Chondrocyte (in vitro differentiated cells): ENCODE data around the gene TULP4. TPM values are rescaled to one million over a fixed set of nuclear protein-coding genes. Genes with fewer than 3 reads are reported as not detected.

Experiments
- DNase-seq: peaks from one replicate; pipeline ENCODE4 v3.0.0; 2021; ENCODE audit warnings: mixed read lengths, low spot score
- H3K27ac Mint-ChIP-seq: one replicate; pipeline ENCODE4 v1.8.0; 2021; ENCODE audit warnings: mild to moderate bottlenecking, moderate library complexity, mixed read lengths; ENCODE audit not compliant: unreplicated experiment
- H3K27me3 Mint-ChIP-seq: 2 replicates; pipeline ENCODE4 v1.8.0; 2021; ENCODE audit warnings: low read depth, mixed read lengths
- H3K36me3 Mint-ChIP-seq: 2 replicates; pipeline ENCODE4 v1.8.0; 2021; ENCODE audit warnings: low read depth, mixed read lengths
- H3K4me1 Mint-ChIP-seq: 2 replicates; pipeline ENCODE4 v1.8.0; 2021; ENCODE audit warnings: low read depth, mild to moderate bottlenecking, mixed read lengths
- H3K4me3 Mint-ChIP-seq: one replicate; pipeline ENCODE4 v1.8.0; 2021; ENCODE audit warnings: mild to moderate bottlenecking, moderate library complexity, mixed read lengths; ENCODE audit not compliant: unreplicated experiment
- H3K9me3 Mint-ChIP-seq: 2 replicates; pipeline ENCODE4 v1.8.0; 2021; ENCODE audit warnings: low read depth, mixed read lengths
- total RNA-seq: library from RNA; stranded (reverse); gene quantifications from 3 replicates; pipeline ENCODE4 v1.2.1, GENCODE V29; 2021
- TF ChIP-seq, protein P1 (sequence below): fragments of 200-600 bp; sonication (generic); IDR thresholded peaks from 2 replicates; pipeline ENCODE4 v1.5.0; 2021; ENCODE audit warnings: antibody characterized with exemption, mild to moderate bottlenecking, moderate library complexity

Gene TULP4
- total RNA-seq, 1 donor from 2014 or later, result 97.7 TPM

DNA sequence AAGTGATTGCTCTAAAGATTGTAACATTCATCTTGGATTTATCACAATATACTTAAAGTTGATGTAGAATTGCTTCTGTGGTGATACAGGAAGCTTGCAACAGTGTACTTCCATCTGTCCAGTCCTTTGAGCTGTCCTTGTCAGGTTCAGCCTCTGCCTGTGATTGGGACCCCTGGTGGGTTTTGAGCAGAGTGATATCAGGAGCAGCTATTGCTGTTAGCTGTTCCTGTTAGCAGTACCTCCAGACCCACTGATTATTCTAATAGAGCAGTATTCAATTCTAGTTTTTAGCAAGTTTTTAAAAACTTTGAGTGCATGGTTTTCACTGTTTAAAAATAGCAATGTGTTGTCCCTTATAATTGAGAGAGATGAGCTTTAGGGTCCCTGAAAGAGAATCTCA, 48.8 kb downstream of the TULP4 start:
- peaks cover 36% of the 10 kb centered on the region for H3K4me1 Mint-ChIP-seq
- no peaks in the 10 kb centered on the region for H3K27me3 Mint-ChIP-seq
- no peak overlapping the region for H3K4me3 Mint-ChIP-seq
- TF ChIP-seq, protein P1, sequence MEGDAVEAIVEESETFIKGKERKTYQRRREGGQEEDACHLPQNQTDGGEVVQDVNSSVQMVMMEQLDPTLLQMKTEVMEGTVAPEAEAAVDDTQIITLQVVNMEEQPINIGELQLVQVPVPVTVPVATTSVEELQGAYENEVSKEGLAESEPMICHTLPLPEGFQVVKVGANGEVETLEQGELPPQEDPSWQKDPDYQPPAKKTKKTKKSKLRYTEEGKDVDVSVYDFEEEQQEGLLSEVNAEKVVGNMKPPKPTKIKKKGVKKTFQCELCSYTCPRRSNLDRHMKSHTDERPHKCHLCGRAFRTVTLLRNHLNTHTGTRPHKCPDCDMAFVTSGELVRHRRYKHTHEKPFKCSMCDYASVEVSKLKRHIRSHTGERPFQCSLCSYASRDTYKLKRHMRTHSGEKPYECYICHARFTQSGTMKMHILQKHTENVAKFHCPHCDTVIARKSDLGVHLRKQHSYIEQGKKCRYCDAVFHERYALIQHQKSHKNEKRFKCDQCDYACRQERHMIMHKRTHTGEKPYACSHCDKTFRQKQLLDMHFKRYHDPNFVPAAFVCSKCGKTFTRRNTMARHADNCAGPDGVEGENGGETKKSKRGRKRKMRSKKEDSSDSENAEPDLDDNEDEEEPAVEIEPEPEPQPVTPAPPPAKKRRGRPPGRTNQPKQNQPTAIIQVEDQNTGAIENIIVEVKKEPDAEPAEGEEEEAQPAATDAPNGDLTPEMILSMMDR, result no peak
- DNase-seq, result no peak
- no peak overlapping the region for H3K27ac Mint-ChIP-seq
- no peaks in the 10 kb centered on the region for H3K36me3 Mint-ChIP-seq
- H3K9me3 Mint-ChIP-seq, result peaks cover 4% of the 10 kb centered on the region

- Mint-ChIP-seq H3K27me3 (no peaks in the 10 kb centered on the region), H3K9me3 (peaks cover 4% of the 10 kb centered on the region), H3K4me3 (no peak overlapping the region), H3K4me1 (peaks cover 26% of the 10 kb centered on the region), H3K27ac (no peak overlapping the region), H3K36me3 (no peaks in the 10 kb centered on the region)
- TF ChIP-seq, protein P1, result no peak
- DNase-seq, result no peak
Observed at GRCh38 chr6:158361961-158362669, 49.9 kb downstream of the TULP4 start.

GRCh38 chr6:158366363-158366762, 54.1 kb downstream of the TULP4 start:
- H3K4me3 Mint-ChIP-seq, result no peak overlapping the region
- H3K27me3 Mint-ChIP-seq, result no peaks in the 10 kb centered on the region
- TF ChIP-seq, protein P1, result no peak
- DNase-seq, result no peak
- peaks cover 4% of the 10 kb centered on the region for H3K9me3 Mint-ChIP-seq
- H3K36me3 Mint-ChIP-seq, result no peaks in the 10 kb centered on the region
- H3K27ac Mint-ChIP-seq, result no peak overlapping the region
- H3K4me1 Mint-ChIP-seq, result peaks cover 7% of the 10 kb centered on the region

DNA sequence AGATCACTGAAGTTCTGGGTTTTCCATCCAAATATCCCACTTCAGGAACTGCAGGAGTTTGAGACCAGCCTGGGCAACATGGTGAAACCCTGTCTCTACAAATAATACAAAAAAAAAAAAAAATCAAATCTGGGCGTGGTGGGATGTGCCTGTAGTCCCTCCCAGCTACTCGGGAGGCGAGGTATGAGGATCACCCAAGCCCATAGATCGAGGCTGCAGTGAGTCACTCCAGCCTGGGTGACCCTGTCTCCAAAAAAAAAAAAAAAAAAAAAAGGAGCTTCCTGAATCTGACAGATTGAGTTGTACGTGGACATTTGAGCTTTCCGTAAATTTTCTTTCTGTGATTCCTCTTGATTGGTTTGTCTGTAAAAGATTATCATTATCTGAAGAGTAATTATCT, 55.6 kb downstream of the TULP4 start:
- TF ChIP-seq, protein P1, result no peak
- Mint-ChIP-seq H3K4me3 (no peak overlapping the region), H3K27ac (no peak overlapping the region)

DNA sequence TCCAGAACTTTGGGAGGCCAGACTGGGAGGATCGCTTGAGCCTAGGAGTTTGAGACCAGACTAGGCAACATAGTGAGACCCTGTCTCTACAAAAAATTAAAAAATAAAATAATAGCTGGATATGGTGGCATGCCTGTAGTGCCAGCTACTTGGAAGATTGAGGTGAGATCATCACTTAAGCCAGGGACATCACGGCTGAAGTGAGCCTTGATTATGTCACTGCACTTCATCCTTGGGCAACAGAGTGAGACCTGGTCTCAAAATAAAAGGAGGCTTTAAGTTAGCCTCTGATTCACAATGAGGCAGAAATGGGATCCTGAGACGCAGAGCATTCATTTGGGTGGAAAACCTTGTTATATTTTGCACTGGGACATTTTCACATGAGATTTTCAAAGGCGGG, 57.0 kb downstream of the TULP4 start:
- TF ChIP-seq, protein P1, result no peak
- peaks cover 3% of the 10 kb centered on the region for H3K9me3 Mint-ChIP-seq
- peaks cover 4% of the 10 kb centered on the region for H3K4me1 Mint-ChIP-seq
- H3K27me3 Mint-ChIP-seq, result no peaks in the 10 kb centered on the region
- DNase-seq, result no peak
- H3K27ac Mint-ChIP-seq, result no peak overlapping the region
- H3K4me3 Mint-ChIP-seq, result no peak overlapping the region
- no peaks in the 10 kb centered on the region for H3K36me3 Mint-ChIP-seq

More for the DNA sequence above, 55.6 kb downstream of the TULP4 start:
- peaks cover 4% of the 10 kb centered on the region for H3K4me1 Mint-ChIP-seq
- H3K36me3 Mint-ChIP-seq, result no peaks in the 10 kb centered on the region
- peaks cover 4% of the 10 kb centered on the region for H3K9me3 Mint-ChIP-seq
- DNase-seq, result no peak
- H3K27me3 Mint-ChIP-seq, result no peaks in the 10 kb centered on the region
